Skeletal muscle satellite cell (primary cell): Measurements from ENCODE around the gene ERBB4.

Source experiments
- H3K27me3 ChIP-seq: 2 replicates; pipeline ENCODE4 v1.7.0; 2013; ENCODE audit warnings: low read length; ENCODE audit not compliant: control insufficient read depth, insufficient read depth
- H3K36me3 ChIP-seq: 2 replicates; pipeline ENCODE4 v1.7.0; 2013; ENCODE audit warnings: mild to moderate bottlenecking, control low read depth, low read length; ENCODE audit not compliant: insufficient read depth
- H3K4me1 ChIP-seq: 2 replicates; pipeline ENCODE4 v1.7.0; 2013; ENCODE audit warnings: low read length; ENCODE audit not compliant: control insufficient read depth, insufficient read depth
- H3K4me2 ChIP-seq: 2 replicates; pipeline ENCODE4 v1.7.0; 2013; ENCODE audit warnings: mild to moderate bottlenecking, low read length
- H3K4me3 ChIP-seq: 2 replicates; pipeline ENCODE4 v1.7.0; 2013; ENCODE audit warnings: low read length
- H3K9ac ChIP-seq: 2 replicates; pipeline ENCODE4 v1.7.0; 2013; ENCODE audit warnings: mild to moderate bottlenecking, low read depth, low read length, moderate library complexity
- H3K9me3 ChIP-seq: replicated peaks from 2 replicates; pipeline ENCODE4 v1.7.0; 2013; ENCODE audit warnings: mild to moderate bottlenecking, control low read depth, low read length

Gene ERBB4

GRCh38 chr2:211939177-211939576, 599.4 kb downstream of the ERBB4 start:
- no peak overlapping the region for H3K9ac ChIP-seq
- H3K9me3 ChIP-seq: no peaks in the 10 kb centered on the region
- no peak overlapping the region for H3K4me3 ChIP-seq
- H3K36me3 ChIP-seq: no peaks in the 10 kb centered on the region
- H3K4me1 ChIP-seq: no peaks in the 10 kb centered on the region
- H3K4me2 ChIP-seq: no peak overlapping the region
- H3K27me3 ChIP-seq: no peaks in the 10 kb centered on the region

- H3K4me3 ChIP-seq: no peak overlapping the region
- no peaks in the 10 kb centered on the region for H3K36me3 ChIP-seq
- H3K4me1 ChIP-seq: no peaks in the 10 kb centered on the region
- H3K27me3 ChIP-seq: no peaks in the 10 kb centered on the region
- no peaks in the 10 kb centered on the region for H3K9me3 ChIP-seq
- no peak overlapping the region for H3K9ac ChIP-seq
- no peak overlapping the region for H3K4me2 ChIP-seq
Observed at GRCh38 chr2:211934811-211935210, 603.8 kb downstream of the ERBB4 start.

GRCh38 chr2:211931314-211931713, 607.3 kb downstream of the ERBB4 start:
- H3K9ac ChIP-seq: no peak overlapping the region
- H3K4me2 ChIP-seq: no peak overlapping the region
- H3K27me3 ChIP-seq: no peaks in the 10 kb centered on the region
- no peaks in the 10 kb centered on the region for H3K9me3 ChIP-seq
- no peak overlapping the region for H3K4me3 ChIP-seq
- no peaks in the 10 kb centered on the region for H3K36me3 ChIP-seq
- H3K4me1 ChIP-seq: no peaks in the 10 kb centered on the region

GRCh38 chr2:211930331-211930730, 608.3 kb downstream of the ERBB4 start:
- no peaks in the 10 kb centered on the region for H3K36me3 ChIP-seq
- H3K4me3 ChIP-seq: no peak overlapping the region
- H3K9me3 ChIP-seq: no peaks in the 10 kb centered on the region
- no peaks in the 10 kb centered on the region for H3K27me3 ChIP-seq
- H3K9ac ChIP-seq: no peak overlapping the region
- H3K4me1 ChIP-seq: no peaks in the 10 kb centered on the region
- no peak overlapping the region for H3K4me2 ChIP-seq

- Histone ChIP-seq H3K27me3 (no peaks in the 10 kb centered on the region), H3K36me3 (no peaks in the 10 kb centered on the region), H3K9me3 (no peaks in the 10 kb centered on the region), H3K4me3 (no peak overlapping the region), H3K9ac (no peak overlapping the region), H3K4me2 (no peak overlapping the region), H3K4me1 (no peaks in the 10 kb centered on the region)
Observed at GRCh38 chr2:211928201-211928600, 610.4 kb downstream of the ERBB4 start.

- H3K4me3 ChIP-seq: no peak overlapping the region
- no peak overlapping the region for H3K9ac ChIP-seq
- no peak overlapping the region for H3K4me2 ChIP-seq
- no peaks in the 10 kb centered on the region for H3K27me3 ChIP-seq
- H3K4me1 ChIP-seq: no peaks in the 10 kb centered on the region
- no peaks in the 10 kb centered on the region for H3K36me3 ChIP-seq
- H3K9me3 ChIP-seq: no peaks in the 10 kb centered on the region
Observed at GRCh38 chr2:211923019-211923418, 615.6 kb downstream of the ERBB4 start.

GRCh38 chr2:211903961-211904360, 634.6 kb downstream of the ERBB4 start:
- Histone ChIP-seq H3K4me1 (no peaks in the 10 kb centered on the region), H3K36me3 (no peaks in the 10 kb centered on the region), H3K9ac (no peak overlapping the region), H3K4me3 (no peak overlapping the region), H3K4me2 (no peak overlapping the region), H3K9me3 (no peaks in the 10 kb centered on the region), H3K27me3 (no peaks in the 10 kb centered on the region)

GRCh38 chr2:211901226-211901846, 637.3 kb downstream of the ERBB4 start:
- no peaks in the 10 kb centered on the region for H3K27me3 ChIP-seq
- no peak overlapping the region for H3K9ac ChIP-seq
- no peaks in the 10 kb centered on the region for H3K36me3 ChIP-seq
- H3K4me2 ChIP-seq: no peak overlapping the region
- no peaks in the 10 kb centered on the region for H3K9me3 ChIP-seq
- H3K4me3 ChIP-seq: no peak overlapping the region
- H3K4me1 ChIP-seq: no peaks in the 10 kb centered on the region

- H3K36me3 ChIP-seq: no peaks in the 10 kb centered on the region
- H3K9ac ChIP-seq: no peak overlapping the region
- H3K4me3 ChIP-seq: no peak overlapping the region
- H3K9me3 ChIP-seq: no peaks in the 10 kb centered on the region
- H3K27me3 ChIP-seq: no peaks in the 10 kb centered on the region
- no peak overlapping the region for H3K4me2 ChIP-seq
- H3K4me1 ChIP-seq: no peaks in the 10 kb centered on the region
Observed at GRCh38 chr2:211900518-211900917, 638.1 kb downstream of the ERBB4 start.

- no peaks in the 10 kb centered on the region for H3K9me3 ChIP-seq
- no peaks in the 10 kb centered on the region for H3K36me3 ChIP-seq
- H3K27me3 ChIP-seq: no peaks in the 10 kb centered on the region
Observed at GRCh38 chr2:211900000-211900399, 638.6 kb downstream of the ERBB4 start.

GRCh38 chr2:211898702-211899101, 639.9 kb downstream of the ERBB4 start:
- no peak overlapping the region for H3K4me2 ChIP-seq
- H3K4me1 ChIP-seq: no peaks in the 10 kb centered on the region
- no peaks in the 10 kb centered on the region for H3K36me3 ChIP-seq
- H3K27me3 ChIP-seq: no peaks in the 10 kb centered on the region
- no peak overlapping the region for H3K4me3 ChIP-seq
- H3K9ac ChIP-seq: no peak overlapping the region
- no peaks in the 10 kb centered on the region for H3K9me3 ChIP-seq

More at GRCh38 chr2:211900000-211900399, 638.6 kb downstream of the ERBB4 start:
- H3K4me3 ChIP-seq: no peak overlapping the region
- H3K4me2 ChIP-seq: peak overlapping the region; percentile 22
- H3K4me1 ChIP-seq: no peaks in the 10 kb centered on the region
- H3K9ac ChIP-seq: no peak overlapping the region

GRCh38 chr2:211881449-211881848, 657.2 kb downstream of the ERBB4 start:
- no peak overlapping the region for H3K4me2 ChIP-seq
- no peaks in the 10 kb centered on the region for H3K9me3 ChIP-seq
- H3K4me3 ChIP-seq: no peak overlapping the region
- H3K27me3 ChIP-seq: no peaks in the 10 kb centered on the region
- H3K4me1 ChIP-seq: no peaks in the 10 kb centered on the region
- no peaks in the 10 kb centered on the region for H3K36me3 ChIP-seq
- no peak overlapping the region for H3K9ac ChIP-seq
